GM18951 (cell line): Measurements from ENCODE around the gene HIBCH.
A peak's percentile ranks its signal among the peaks of the same experiment; 100 is the strongest.

ENCODE experiments used
- POLR2A ChIP-seq: IDR thresholded peaks from 4 replicates; pipeline ENCODE4 v1.6.1; 2011; ENCODE audit warnings: mild to moderate bottlenecking; ENCODE audit not compliant: insufficient read length, insufficient read depth; ENCODE audit errors: extremely low read depth
- in situ Hi-C: fragments of 300-500 bp; cut with MboI; formaldehyde crosslinking; loops from one replicate; pipeline ENCODE4 v1.12.0; 2022; ENCODE audit warnings: low sequenced_read_pairs, mixed read lengths, inconsistent platforms; ENCODE audit not compliant: unreplicated experiment

HIBCH gene

DNA sequence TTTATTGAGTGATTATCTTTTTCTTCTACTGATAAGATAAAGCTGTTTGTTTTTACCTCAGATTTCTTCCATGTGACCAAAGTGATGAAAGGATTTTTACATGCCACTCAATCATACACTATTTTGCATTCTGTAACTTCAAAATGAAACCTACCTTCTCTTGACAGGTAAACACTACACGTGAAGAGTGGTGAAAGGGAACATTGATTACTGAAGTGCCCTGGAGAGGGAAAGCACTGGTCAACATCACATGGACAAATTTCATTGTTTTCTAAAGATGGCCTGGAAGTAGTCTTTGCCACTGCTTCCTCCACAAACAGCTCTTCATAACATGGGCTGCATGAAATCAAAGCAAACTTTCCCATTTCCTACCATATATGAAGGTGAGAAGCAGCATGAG lies 120.1 kb downstream of the HIBCH start:
- no peak for TF ChIP-seq POLR2A
- in situ Hi-C loops, result no loop called here

DNA sequence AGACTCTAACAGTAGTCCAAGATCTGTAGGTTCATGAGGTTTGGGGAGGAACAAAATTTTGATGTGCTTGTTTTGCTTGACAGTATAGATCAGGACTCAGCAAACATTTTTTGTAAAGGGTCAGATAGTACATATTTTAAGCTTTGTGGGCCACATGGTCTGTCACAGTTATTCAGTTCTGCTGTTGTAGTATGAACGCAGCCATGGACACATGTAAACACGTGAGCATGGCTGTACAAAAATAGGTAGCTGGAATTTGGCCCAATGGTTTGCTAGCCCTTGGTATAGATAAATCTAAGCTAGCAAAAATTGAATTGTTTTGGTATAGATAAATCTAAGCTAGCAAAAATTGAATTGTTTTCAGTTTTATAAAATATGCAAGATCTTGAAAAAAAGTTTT lies 120.5 kb downstream of the HIBCH start:
- no peak for TF ChIP-seq POLR2A
- in situ Hi-C loops, result no loop called here

DNA sequence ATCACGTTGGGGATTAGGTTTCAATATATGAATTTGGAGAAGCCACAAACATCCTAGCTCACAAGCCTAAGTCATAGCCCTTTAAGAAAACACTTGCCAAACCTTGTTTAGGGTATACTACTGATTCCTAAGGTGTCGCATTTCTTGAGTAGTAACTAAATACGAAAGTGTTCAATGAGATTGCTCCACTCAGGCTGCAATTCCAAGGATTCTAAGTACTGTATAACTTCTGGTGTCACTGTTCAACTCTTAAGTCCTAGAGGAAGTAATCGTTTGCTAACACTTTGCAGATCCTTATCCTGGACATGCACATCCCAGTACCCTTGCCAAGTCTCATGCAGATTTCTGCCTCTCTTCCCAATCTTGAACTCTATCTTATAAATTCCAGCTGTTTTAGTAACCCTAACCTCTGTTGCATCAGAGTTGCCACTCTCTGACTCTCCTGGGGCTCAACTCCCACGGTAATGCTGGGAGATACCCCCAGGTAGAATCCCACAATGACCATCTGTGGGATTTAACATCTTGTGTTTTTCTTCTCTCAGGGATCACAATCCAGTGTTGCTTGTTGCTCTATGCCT lies 122.4 kb downstream of the HIBCH start:
- in situ Hi-C loops, result no loop called here
- TF ChIP-seq POLR2A, result no peak

DNA sequence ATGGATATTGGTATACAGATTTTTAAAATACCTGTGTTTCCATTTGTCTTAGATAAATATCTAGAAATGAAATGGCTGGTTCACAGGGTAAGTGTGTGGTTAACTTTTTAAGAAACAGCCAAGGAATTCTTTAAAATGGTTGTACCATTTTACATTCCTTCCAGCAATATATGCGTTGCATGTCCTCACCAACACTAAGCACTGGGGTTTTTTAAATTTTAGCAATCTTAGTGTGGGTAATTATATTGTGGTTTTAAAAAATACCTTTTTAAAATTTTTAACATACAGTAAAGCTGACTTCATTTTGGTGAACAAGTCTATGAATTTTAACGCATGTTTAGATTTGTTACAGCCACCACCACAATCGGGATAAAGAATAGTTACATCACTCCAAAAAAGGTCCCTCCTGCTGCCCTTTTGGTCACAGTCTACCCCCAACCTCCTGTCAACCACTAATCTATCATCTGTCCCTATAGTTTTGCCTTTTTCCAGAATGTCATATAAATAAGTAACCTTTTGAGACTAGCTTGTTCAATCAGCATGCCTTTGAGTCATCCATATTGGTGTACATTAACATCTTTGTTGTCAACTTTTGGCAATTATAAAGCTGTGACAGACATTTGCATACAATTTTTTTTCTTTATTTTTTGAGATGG lies 129.0 kb downstream of the HIBCH start:
- no peak for TF ChIP-seq POLR2A
- in situ Hi-C loops, result no loop called here

DNA sequence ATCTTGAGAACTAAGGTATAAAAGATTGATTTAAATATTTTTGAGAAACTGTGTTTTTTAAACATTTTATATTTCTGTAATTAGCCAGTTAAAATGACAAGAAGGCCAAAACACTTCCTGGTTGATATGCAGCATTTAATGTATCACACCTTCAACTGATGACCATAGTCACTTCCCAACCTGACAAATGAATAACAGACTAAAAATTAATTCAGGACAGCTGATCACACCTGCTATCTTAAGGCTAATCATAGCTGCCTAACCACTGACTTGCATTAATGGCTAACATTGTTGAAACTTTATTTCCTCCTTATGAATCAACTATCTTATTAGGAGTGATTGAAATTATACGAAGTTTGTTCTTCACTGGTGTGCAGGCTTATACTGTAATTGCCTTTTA lies 131.3 kb downstream of the HIBCH start:
- no peak for TF ChIP-seq POLR2A
- in situ Hi-C loops, result loop anchor here (10.0 kb wide), 1 partner anchor 93 kb away; no protein-coding TSS in a partner anchor

DNA sequence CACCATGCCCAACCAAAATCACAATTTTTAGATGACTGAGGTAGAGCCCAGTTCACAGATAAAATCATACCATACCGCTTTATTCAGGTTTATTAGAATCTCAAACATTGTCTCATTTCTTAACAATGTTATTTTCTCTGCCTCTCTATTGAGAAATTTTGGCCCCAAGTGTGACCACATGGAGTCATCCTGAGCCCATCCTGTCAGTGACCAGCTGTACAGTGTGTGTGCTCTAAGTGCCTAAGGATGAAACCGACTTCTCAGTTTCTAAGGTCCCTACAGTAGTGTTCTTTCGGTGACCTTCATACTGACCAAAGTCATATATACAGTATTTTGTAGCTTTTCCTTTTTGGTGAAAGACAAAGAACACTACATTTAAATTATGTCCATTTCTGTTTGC lies 133.4 kb downstream of the HIBCH start:
- TF ChIP-seq POLR2A, result no peak
- in situ Hi-C loops, result loop anchor here (10.0 kb wide), 1 partner anchor 91 kb away; no protein-coding TSS in a partner anchor

DNA sequence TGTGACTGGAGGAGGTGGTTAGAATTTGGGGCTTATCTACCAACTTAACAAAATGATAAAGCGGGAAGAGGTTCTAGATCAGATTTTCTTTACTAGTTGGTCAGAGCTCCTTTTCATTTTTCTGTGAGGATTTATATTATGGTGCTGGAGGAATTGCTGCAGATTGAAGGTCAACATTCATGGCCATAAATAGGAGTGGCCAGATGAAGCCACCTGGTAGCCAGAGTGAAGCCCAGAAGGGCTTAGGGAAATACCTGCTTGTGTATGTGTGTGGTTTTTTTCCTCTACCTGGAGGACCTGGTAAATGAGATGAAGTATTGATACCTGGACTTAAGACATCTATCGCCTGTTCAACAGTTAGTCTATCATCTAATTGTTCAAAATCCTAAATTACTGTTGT lies 134.2 kb downstream of the HIBCH start:
- TF ChIP-seq POLR2A, result no peak
- in situ Hi-C loops, result loop anchor here (10.0 kb wide), 1 partner anchor 91 kb away; no protein-coding TSS in a partner anchor

DNA sequence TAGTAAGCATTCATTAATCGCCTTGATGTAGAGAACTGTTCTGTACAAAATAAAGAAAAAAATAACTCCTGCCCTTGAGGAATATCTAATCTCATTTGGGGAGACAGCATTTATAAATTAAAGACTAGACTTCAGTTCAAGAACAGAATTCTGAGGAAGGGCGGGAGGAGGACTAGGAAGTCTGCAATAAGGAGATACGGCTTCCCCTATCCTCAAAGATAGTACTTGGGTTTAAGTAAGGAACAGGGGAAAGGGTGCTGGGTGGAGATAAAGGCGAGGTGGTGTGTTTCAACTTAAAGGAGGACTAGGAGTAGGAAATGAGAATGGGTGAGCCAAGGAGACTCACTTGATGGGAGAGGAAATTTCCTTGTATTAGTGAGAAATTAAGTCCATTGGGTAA lies 135.2 kb downstream of the HIBCH start:
- in situ Hi-C loops, result loop anchor here (10.0 kb wide), 1 partner anchor 90 kb away; no protein-coding TSS in a partner anchor

DNA sequence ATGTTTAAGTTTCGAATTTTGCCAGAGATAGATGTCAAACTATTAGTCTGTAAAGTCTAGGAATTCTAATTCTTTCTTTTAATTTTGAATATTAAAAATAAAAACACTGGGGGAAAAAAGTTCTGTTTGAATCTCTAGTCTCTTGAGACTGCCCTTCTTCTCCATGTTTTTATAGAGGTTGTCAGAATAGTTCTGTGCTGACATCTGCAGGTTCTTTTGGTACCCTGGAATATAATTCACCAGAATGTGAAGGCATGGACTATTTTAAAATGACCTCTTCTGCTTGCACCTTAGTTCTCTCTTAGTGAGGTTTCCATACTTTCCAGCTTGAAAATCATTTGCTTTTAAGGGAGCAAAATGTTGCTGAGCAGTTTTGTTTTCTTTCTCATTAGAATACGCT lies 136.1 kb downstream of the HIBCH start:
- in situ Hi-C loops, result loop anchor here (10.0 kb wide), 1 partner anchor 89 kb away; no protein-coding TSS in a partner anchor
- no peak for TF ChIP-seq POLR2A

More for the DNA sequence above, 135.2 kb downstream of the HIBCH start:
- TF ChIP-seq POLR2A, result no peak

DNA sequence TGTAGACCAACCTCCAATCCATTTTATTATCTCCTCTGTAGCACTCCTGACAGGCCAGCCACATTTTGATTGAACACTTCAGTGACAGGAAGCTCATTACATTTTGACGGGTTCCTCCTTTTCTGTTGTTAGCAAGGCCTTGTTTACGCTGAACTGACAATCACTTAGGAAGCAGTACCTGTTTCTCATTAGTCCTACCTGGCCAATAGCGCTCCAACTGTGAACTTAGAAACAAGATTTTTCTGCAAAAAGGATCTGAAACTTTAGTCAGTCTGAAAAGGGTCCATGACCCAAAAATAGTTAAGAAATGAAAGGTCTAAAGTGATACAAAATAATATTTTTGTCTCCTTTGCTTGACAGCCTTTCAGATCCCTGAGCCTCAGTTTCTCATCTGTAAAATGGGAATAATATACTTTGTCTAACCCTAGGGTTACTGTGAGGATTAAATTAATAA lies 137.5 kb downstream of the HIBCH start:
- in situ Hi-C loops, result loop anchor here (10.0 kb wide), 1 partner anchor 87 kb away; no protein-coding TSS in a partner anchor
- TF ChIP-seq POLR2A, result no peak

DNA sequence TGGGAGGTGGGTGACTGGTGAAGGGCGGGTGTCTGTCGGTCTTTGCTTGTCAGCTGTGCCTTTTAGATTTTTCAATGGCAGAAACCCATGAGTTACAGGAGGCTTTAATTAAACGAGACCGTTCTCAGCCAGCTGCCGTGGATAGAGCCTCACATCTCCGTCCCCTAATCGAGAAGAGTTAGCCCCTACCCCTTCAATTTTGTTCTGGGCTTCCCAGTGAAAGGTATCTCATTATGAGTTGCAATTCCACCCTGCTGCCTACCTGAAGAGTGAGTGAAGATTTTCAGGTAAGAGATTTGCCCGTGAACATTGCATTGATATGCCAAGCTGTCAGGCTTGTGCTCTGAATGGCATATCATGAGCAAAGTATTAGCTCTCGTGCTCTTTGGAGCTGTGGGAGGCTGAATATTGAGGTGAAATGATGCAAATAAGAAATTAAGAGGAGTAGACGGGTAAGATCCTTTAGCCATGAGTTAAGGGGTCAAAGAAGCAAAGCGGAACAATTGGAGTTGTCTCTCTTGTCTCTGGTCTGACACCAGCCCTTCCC lies 138.4 kb downstream of the HIBCH start:
- no peak for TF ChIP-seq POLR2A
- in situ Hi-C loops, result loop anchor here (10.0 kb wide), 1 partner anchor 86 kb away; no protein-coding TSS in a partner anchor

DNA sequence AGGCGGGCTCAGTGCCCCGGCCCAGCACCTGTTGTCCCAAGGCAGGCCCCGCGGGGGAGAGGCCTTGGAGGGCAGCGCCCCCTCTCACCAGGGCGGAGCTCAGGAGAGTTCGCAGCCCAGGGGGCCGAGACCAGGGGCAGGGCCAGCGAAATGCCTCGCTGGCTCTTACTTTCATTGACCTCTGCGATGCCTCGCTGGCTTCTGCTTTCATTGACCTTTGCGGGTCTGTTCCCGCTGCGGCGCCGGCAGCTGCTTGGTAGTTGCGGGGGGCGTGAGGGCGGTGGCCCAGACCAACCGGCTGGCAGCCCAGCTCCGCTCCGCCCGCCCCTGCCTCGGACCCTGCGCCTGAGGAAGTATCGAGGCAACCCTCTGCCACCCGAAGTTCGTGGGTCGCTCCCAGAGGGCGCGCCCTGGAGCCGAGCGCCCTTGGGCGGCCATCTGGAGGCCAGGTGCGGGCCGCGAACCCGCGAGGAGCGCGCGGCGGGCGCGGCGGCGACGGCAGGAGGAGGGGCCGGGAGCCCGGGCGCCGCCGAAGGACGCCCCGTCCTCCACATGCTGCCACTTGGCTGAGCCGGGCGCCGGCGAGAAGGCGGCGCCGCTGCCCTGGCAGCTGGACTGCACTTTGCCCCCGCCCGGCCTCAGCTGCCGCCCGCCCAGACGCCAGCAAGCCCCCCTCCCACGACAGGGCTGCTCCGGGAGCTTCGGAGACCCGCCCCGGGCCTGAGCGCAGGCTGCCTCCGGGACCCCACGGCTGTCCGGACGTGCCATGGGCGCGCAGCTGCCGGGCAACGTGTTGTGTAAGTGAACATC lies 139.1 kb downstream of the HIBCH start:
- in situ Hi-C loops, result loop anchor here (10.0 kb wide), 1 partner anchor 86 kb away; no protein-coding TSS in a partner anchor
- peak; percentile 59 for TF ChIP-seq POLR2A
